HG03066 (cell line): ENCODE measurements around the gene BCL10.
A peak's percentile ranks its signal among the peaks of the same experiment; 100 is the strongest.

Experiments used
- ATAC-seq: cut with Tn5 transposase; IDR thresholded peaks from one replicate; pipeline ENCODE4 v1.9.1; 2021; ENCODE audit warnings: low read depth; ENCODE audit not compliant: unreplicated experiment

The BCL10 gene

GRCh38 chr1:85300140-85300539 lies 23.7 kb upstream of the BCL10 start:
- no peak for ATAC-seq

- peak; percentile 92 for ATAC-seq
Measured at GRCh38 chr1:85297855-85298629, 21.6 kb upstream of the BCL10 start.

- ATAC-seq, result no peak
Measured at GRCh38 chr1:85297538-85297854, 21.1 kb upstream of the BCL10 start.

- ATAC-seq, result no peak
Measured at GRCh38 chr1:85296980-85297379, 20.5 kb upstream of the BCL10 start.

GRCh38 chr1:85295654-85296053 lies 19.2 kb upstream of the BCL10 start:
- ATAC-seq, result no peak

- ATAC-seq, result no peak
Measured at GRCh38 chr1:85295006-85295431, 18.6 kb upstream of the BCL10 start.

GRCh38 chr1:85290826-85291225 lies 14.4 kb upstream of the BCL10 start:
- no peak for ATAC-seq

- ATAC-seq, result peak; percentile 62
Measured at GRCh38 chr1:85289848-85290335, 13.5 kb upstream of the BCL10 start.

GRCh38 chr1:85289207-85289847 lies 12.9 kb upstream of the BCL10 start:
- peak; percentile 12 for ATAC-seq

- ATAC-seq, result no peak
Measured at GRCh38 chr1:85284202-85284601, 7.8 kb upstream of the BCL10 start.

GRCh38 chr1:85283475-85284199 lies 7.2 kb upstream of the BCL10 start:
- no peak for ATAC-seq

GRCh38 chr1:85282424-85282823 lies 6.0 kb upstream of the BCL10 start:
- ATAC-seq, result no peak

- no peak for ATAC-seq
Measured at GRCh38 chr1:85280636-85281035, 4.2 kb upstream of the BCL10 start.

GRCh38 chr1:85279458-85280080 lies 3.1 kb upstream of the BCL10 start:
- no peak for ATAC-seq

GRCh38 chr1:85278853-85279314 lies 2.5 kb upstream of the BCL10 start:
- no peak for ATAC-seq

GRCh38 chr1:85277802-85278201 lies 1.4 kb upstream of the BCL10 start:
- no peak for ATAC-seq

- ATAC-seq, result no peak
Measured at GRCh38 chr1:85276978-85277639, 677 bp upstream of the BCL10 start.

GRCh38 chr1:85275701-85276214 lies 674 bp downstream of the BCL10 start:
- no peak for ATAC-seq

- ATAC-seq, result no peak
Measured at GRCh38 chr1:85274969-85275453, 1.4 kb downstream of the BCL10 start.

- ATAC-seq, result no peak
Measured at GRCh38 chr1:85273397-85273796, 3.0 kb downstream of the BCL10 start.
